NCI-H2227 (cell line): Measurements from ENCODE around the gene CDCA4.
"Not testable (repeated sequence)": the region's sequence is repeated elsewhere in the genome, so short reads cannot be mapped to it uniquely, and the experiment has no call there.

Experiments used
- DNase-seq: peaks from one replicate; lab custom pipeline; 2025; ENCODE audit not compliant: unreplicated experiment; lab: John Stamatoyannopoulos, UW

Gene CDCA4

DNA sequence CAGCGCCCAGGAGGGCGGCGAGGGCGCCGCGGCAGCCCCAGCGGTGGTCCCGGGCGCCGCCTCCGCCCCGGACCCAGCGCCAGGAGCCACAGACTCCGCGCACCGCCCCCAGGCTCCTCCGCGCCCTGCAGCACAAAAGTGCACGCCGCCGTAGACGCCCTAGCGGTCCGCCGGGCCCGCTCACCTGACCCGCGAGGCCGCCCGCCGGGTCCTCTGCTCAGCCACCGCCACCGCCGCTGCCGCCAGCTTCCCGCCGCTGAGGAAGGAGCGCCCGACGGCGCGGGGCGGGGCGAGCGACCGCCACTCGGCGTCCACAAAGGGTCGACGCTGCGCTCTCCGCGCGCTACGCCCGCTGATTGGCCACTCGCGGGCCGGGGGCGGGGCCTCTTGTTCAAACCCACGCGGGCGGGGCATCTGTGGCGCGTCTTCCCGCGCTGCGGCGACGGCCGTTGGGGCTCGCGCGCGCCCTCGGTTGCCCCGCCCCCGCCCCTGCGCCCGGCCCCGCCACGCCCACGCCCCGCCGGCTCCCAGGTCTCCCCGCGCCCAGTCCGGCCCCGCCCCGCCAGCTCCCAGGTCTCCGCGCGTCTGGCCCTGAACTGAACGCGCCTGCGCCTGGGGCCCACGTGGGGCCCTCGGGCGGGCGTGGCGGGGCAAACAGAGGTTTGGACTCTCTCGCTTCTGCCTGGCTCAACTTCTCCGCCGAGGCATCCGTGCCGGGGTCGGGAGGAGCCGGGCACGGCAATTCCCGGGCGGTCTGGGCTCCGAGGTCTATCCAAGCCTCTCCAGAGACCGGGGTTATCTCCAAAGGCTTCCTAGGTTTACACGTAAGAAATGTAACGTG, at the start of gene CDCA4:
TSS of gene CDCA4 (minus strand) at position 269 of the 841 bp plus-strand sequence. CDS start 9,154 bp downstream, outside the sequence.
- DNase-seq, result peak; percentile 100

DNA sequence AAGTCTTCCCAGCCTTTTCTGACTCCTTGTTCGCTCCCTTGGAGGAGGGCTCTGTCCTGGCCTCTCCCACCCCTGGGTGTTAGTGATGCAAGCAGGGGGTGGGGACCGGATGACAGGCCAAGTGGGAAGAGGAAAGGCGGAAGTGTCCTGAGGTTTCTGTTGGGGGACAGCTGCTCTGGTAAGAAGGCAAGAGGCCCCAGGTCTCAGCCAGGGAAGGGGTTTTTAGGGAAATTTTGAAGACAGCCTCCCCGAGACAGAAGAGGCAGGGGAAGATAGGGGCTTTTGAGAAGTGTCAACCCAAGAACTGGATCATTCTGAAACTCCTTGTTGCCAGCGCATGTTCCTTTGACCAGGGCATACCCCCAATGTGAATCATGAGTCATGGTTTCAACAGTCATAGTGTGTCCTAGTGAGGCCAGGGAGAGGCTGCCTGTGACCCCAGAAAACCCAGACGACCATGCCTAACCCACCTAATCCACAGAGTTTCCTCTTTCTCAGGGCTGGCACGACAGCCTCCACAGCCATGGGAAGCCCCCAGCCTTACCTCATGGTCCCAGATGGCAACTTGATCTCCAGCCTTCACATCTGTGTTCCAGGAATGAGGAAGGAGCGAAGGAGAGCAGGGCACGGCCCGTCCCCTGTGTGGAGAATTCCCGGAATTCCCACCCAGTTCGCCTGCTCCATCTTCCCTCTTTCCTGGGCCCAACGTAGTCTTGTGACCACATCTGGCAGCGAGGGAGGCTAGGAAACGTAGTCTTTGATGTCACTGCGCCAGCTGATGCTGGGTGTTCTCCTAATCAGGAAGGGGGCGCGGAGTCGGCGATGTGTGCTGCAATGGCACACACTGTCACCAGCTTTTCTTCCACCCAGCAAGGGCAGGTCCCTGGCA, 49.2 kb upstream of the CDCA4 start:
- no peak for DNase-seq

DNA sequence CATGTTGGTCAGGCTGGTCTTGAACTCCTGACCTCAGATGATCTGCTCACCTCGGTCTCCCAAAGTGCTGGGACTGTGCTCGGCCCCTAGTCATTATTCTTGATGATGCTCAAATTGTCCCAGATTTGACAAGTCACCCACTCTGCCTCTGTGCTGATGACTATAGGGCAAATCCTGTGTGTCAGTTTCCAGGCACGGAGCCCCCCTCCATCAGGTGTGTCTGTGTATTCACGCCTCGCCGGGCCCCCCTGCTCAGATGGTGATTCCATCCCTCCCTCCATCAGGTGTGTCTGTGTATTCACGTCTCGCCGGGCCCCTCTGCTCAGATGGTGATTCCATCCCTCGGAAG, 48.6 kb upstream of the CDCA4 start:
- DNase-seq, result no peak

DNA sequence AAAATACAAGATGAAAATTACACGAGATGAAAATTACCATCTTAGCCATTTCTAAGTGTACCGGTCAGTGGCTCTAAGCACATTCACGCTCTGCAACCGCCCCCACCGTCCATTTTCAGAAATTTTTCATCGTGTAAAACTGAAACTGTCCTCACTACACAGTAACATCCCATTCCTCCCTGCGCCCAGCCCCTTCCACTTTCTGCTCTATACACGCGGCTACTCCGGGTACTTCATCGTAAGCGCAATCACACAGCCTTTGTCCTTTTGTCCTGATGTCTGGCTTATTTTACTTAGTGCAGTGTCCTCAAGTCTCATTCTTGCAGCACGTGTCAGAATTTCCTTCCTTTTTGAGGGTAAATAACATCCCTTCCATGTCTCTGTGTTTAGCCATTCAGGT, 47.9 kb upstream of the CDCA4 start:
- DNase-seq, result no peak

GRCh38 chr14:105067969-105068301, 47.1 kb upstream of the CDCA4 start:
- DNase-seq, result no peak

GRCh38 chr14:105067140-105067968, 46.5 kb upstream of the CDCA4 start:
- DNase-seq, result no peak

- DNase-seq, result no peak
Observed at GRCh38 chr14:105066240-105067071, 45.6 kb upstream of the CDCA4 start.

- no peak for DNase-seq
Observed at GRCh38 chr14:105065280-105066228, 44.7 kb upstream of the CDCA4 start, which contains the start of gene GPR132. GPR132 (minus strand) TSS chr14:105065430; CDS start chr14:105055420, 10,010 bp downstream.

GRCh38 chr14:105064721-105065143, 43.8 kb upstream of the CDCA4 start:
- no peak for DNase-seq

DNA sequence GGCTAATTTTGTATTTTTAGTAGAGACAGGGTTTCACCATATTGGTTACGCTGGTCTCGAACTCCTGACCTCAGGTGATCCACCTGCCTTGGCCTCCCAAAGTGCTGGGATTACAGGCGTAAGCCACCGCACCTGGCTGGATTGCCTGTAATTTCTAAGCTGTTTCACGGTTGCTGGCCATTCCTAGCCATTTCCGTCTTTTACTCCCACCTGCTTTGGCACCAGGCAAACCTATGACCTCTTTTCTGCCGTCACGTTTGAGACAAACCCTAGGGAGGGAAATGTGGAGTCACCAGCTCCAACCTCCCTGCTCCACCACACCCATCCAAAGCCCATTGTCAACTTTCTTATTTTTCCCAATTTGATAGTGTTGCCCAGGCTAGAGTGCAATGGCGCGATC, 43.1 kb upstream of the CDCA4 start:
- no peak for DNase-seq

DNA sequence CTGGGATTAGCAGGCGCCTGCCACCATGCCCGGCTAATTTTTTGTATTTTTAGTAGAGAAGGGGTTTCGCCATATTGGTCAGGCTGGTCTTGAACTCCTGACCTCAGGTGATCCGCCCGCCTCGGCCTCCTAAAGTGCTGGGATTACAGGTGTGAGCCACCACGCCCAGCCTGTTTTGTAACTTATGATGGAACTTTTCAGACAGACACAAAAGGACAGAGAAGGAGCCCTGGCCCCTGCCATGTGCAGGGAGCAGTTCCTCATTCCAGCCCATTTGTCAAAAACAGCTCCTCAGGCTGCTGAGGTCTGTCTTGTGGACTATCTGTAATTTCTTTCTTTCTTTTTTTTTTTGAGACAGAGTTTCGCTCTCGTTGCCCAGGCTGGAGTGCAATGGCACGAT, 42.6 kb upstream of the CDCA4 start:
- not testable (repeated sequence) for DNase-seq

DNA sequence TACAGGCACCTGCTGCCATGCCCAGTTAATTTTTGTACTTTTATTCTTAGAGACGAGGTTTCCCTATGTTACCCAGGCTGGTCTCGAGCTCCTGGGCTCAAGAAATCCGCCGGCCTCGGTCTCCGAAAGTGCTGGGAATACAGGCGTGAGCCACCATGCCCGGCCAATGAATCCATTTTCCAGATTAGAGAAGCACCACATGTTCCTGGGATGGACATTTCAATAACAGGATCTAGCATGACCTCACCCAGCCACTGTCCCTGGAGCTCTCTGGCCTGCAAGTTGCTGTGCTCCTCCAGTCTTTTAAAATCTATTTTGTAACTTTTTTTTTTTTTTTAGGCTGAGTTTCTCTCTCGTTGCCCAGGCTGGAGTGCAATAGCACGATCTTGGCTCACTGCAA, 42.2 kb upstream of the CDCA4 start:
- DNase-seq, result no peak

DNA sequence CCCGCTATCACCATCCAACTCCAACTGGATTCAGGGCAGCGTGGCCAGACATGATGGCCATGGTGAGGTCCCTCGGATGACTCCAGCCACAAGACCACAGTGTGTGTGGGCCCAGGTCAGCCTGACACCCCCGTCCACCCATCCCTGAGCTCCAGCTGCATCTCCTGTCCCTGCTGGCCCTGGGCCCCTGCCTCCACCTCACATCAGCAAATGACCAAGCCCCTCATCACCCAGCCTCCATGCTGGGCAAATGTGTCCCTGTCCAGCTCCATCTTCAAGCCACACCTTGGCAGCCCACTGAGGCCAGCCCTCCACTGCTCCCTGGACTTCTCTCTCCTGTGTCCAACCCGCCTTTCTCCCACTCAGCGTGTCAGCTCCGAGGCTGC, 41.2 kb upstream of the CDCA4 start:
- no peak for DNase-seq

DNA sequence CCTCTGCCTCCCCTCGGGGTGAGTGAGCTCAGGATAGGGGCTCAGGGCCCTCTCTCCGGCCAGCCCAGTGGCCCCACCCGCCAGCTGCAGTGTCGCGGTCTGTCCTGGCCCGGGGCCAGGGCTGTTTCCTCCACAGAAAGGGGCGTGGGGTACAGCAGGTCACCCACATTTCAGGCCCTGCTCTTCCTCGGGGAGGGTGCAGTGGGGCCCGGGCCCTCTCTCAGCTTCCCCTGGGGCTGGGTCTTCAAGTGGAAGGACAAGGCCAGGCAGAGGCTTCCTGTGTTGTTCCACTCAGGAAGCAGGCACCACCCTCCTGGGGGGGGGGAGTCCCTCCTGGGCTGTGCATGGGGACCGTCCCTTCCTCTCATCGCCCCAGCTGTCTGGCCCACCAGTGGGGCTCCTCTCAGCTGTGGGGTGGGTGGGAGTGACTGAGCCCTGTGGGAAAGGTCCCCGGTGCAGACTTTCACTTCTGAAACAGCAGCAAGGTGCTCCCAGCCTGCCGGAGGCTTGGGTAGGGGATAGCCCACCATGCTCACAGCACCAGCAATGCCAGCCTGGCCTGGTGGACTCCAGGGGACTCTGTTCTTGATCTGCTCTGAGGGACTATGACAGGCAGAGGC, 40.7 kb upstream of the CDCA4 start:
- no peak for DNase-seq

- DNase-seq, result no peak
Observed at GRCh38 chr14:105060751-105061427, 40.0 kb upstream of the CDCA4 start.

- no peak for DNase-seq
Observed at GRCh38 chr14:105059925-105060565, 39.2 kb upstream of the CDCA4 start.

DNA sequence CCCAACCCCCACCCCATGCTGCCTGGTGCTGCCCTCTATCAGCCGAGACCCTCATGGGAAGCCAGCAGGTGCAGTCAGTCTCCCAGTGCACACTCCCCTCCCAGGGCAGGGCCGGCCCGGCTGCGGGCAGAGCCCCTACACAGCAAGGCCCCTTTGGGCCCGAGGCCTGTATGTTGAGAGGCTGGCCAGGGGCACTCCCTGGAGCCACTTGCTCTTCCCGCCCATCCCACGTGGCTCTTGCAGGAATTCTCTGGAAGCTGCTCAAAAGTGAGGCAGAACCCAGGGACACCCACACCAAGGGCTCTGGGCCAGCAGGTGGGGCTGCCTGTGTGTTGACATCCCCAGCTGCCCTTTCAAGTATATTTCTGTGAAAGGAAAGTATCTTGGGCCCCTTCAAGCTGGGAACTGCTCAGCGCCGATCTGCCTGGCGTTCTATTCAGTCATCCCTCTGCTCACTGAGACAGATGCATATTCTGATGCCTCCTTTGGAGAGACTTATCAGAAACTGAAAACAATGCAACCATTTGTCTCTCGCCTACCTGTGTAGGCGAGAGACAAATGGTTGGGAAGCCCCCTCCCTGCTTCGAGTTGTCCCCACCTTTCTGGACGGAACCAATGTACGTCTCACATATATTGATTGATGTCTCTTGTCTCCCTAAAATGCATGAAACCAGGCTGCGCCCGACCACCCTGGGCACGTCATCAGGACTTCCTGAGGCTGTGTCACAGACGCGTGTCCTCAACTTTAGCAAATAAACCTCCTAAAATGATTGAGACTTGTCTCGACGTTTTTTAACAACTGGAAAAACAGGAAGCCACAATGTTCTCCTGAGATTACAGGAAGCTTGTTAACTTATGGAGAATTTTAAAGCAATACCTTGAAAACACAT, 38.4 kb upstream of the CDCA4 start:
- DNase-seq, result no peak
